Lower lobe of right lung (tissue), 2 donors: Measurements from ENCODE around the gene URB2. TPM values are rescaled to one million over a fixed set of nuclear protein-coding genes. Genes with fewer than 3 reads are reported as not detected.

Experiments
- ATAC-seq, 2 donors: fragments of 200-7000 bp; cut with Tn5 transposase; one replicate each; pipeline ENCODE4 v1.9.1; 2020 to 2022; ENCODE audit warnings: mild to moderate bottlenecking in 2 of 2, moderate library complexity in 2 of 2
- DNase-seq: peaks from one replicate; pipeline ENCODE4 v3.0.0-alpha.2; 2020
- H3K27ac ChIP-seq: fragments of 200-600 bp; one replicate; pipeline ENCODE4 v1.8.0; 2022
- H3K27me3 ChIP-seq: fragments of 200-600 bp; one replicate; pipeline ENCODE4 v1.8.0; 2022; ENCODE audit warnings: low read depth
- H3K36me3 ChIP-seq: fragments of 200-600 bp; one replicate; pipeline ENCODE4 v1.8.0; 2022; ENCODE audit warnings: mild to moderate bottlenecking
- H3K4me1 ChIP-seq: fragments of 200-600 bp; one replicate; pipeline ENCODE4 v1.8.0; 2022
- H3K4me3 ChIP-seq: fragments of 200-600 bp; one replicate; pipeline ENCODE4 v1.8.0; 2022; ENCODE audit warnings: mild to moderate bottlenecking
- H3K9me3 ChIP-seq: fragments of 200-600 bp; one replicate; pipeline ENCODE4 v1.8.0; 2022
- intact Hi-C: fragments of 100-400 bp; cut with DNase I; formaldehyde crosslinking; loops from one replicate; pipeline ENCODE4 v1.11.0; 2022
- long read RNA-seq: library from polyadenylated mRNA; unstranded; transcript quantifications from one replicate; pipeline ENCODE4 v2.0.0, GENCODE V29; 2021
- total RNA-seq: library from RNA; stranded (reverse); fragmentation: NEBNext Ultra II Directional; extraction: Animal tissue kit (Norgen Biotek cat#: 25700); gene quantifications from one replicate; pipeline ENCODE4 v1.2.1, GENCODE V29; 2021
- TF ChIP-seq, protein P1 (sequence below): fragments of 200-600 bp; IDR thresholded peaks from one replicate; pipeline ENCODE4 v1.8.0; 2022; ENCODE audit warnings: antibody characterized with exemption, mild to moderate bottlenecking
- donor health status: DM: no; HTN: yes; CAD: no; lungs with severe emphysema.

The URB2 gene
- total RNA-seq, result 5.8 TPM
- long read RNA-seq, full-length matches to known transcripts, result 4 of 4 reads
- long read RNA-seq, partial matches to known transcripts, result 0 of 4 reads
- long read RNA-seq, other reads (novel, unspliced or antisense), result 0 of 4 reads

DNA sequence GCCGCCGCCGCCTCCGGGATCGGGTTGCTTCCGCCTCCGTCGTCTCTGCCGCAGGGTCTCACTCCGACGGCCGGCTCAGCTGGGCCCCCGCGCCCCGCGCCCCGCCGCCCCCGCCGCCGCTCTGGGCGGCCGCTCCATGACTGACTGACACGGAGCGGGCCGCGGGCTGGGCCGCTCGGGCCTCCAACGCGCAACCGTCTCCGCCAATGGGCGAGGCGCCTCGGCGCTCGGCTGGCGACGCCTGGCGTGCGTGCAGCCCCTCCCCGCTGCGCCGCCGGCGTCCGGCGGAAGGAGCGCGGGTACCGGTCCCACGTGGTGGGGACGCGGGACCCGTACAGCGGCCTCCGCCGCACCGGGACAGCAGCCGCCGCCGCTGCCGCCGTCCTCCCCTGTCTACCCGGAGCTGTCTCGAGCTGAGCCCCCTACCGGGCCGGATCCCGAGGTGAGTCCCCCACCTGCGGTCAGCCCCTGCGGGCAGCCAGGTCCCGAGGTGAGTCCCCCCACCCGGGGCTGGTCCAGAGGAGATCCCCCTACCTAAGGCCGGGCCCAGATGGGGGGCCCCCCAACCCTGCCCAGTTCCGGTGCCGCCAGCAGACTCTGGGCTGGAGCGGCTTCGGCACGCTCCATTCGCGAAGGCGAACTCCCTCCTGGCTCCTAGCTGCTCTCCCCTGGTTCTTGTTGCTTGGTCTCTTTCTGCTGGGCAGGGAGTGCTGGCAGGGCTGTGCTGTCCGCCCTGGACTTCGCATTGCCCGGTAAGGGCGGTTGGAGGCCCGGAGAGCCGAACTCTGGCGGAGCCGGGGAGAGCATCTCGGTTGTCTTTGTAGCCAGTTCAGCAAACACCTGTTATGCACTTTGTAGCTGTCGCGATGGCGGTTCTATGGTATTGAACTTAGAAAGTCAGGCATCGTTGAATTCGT is at the start of gene URB2, which contains the start of gene TAF5L:
URB2 (plus strand) TSS at position 333 of the 917 bp plus-strand sequence. CDS start 1,387 bp downstream, outside the sequence.
TAF5L (minus strand) TSS at position 208 of the 917 bp plus-strand sequence. CDS start 11,640 bp downstream, outside the sequence.
- no peaks in the 10 kb centered on the region for H3K27me3 ChIP-seq
- DNase-seq (peak; percentile 92), ATAC-seq (peak; percentile 98)
- peak within 1 kb of the TSS; percentile 86 for H3K27ac ChIP-seq
- TF ChIP-seq, protein P1, sequence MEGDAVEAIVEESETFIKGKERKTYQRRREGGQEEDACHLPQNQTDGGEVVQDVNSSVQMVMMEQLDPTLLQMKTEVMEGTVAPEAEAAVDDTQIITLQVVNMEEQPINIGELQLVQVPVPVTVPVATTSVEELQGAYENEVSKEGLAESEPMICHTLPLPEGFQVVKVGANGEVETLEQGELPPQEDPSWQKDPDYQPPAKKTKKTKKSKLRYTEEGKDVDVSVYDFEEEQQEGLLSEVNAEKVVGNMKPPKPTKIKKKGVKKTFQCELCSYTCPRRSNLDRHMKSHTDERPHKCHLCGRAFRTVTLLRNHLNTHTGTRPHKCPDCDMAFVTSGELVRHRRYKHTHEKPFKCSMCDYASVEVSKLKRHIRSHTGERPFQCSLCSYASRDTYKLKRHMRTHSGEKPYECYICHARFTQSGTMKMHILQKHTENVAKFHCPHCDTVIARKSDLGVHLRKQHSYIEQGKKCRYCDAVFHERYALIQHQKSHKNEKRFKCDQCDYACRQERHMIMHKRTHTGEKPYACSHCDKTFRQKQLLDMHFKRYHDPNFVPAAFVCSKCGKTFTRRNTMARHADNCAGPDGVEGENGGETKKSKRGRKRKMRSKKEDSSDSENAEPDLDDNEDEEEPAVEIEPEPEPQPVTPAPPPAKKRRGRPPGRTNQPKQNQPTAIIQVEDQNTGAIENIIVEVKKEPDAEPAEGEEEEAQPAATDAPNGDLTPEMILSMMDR, result no peak
- no peaks in the 10 kb centered on the region for H3K36me3 ChIP-seq
- intact Hi-C loops, result no loop called here
- no peaks in the 10 kb centered on the region for H3K9me3 ChIP-seq
- peaks cover 35% of the 10 kb centered on the region for H3K4me1 ChIP-seq
- H3K4me3 ChIP-seq, result peak within 1 kb of the TSS; percentile 97

DNA sequence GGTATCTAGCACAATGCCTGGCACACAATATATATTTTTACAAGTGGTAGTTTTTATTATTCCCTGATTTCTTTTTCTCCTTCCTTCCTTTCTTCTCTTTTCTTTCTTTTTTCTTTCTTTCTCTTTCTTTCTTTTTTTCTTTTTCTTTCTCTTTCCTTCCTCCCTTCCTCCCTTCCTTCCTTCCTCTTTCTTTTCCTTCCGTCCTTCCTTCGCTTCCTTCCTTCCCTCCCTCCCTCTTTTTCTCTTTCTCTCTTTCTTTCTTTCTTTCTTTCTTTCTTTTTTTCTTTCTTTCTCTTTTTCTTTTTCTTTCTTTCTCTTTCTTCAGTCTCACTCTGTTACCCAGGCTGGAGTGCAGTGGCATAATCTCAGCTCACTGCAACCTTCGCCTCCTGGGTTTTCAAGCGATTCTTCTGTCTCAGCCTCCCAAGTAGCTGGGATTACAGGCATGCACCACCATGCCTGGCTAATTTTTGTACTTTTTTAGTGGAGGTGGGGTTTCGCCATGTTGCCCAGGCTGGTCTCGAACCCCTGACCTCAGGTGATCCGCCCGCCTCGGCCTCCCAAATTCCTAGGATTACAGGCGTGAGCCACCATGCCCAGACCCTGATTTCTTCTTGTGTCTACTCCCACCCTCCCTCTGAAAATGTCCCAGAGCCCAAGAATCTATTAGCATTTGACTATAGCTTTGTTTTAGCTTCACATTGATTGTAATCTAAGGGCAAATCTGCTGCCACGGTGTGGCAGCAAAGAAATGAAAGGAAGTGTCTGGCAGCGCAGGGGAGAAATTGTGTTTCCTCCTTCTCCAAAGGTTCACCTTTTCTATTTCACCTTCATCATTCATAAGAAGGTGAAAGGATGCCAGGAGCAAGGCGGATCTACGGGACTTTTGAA is 47.6 kb upstream of the URB2 start:
- no peak for ATAC-seq

DNA sequence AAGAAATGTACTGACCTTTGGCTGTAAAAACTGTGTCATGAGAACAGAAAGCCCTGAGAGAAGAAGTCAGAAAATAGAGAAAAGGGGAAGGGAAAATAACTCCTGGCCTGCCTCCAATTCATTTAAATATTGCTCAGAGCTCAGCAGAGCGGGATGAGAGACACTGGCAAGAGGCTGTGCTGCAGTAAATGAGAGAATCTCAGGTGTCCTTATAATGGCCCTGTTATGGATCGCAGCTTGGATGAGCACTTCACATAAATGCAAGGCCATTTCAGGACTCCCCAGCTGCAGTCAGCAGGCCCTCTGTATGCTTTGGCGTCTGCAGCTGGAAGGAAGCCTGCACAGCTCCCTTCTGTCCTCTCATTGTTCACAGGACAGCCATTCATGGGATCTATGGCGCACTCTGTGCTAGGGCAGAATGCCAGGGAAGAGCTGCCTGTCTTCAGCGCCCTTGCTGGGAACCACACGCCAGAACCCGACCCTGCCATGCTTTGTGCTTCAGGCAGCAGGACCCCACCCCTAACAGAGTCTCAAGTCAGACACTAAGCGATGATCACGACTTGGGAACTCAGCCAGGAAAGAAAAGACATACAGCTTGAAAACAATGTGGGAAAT is 46.9 kb upstream of the URB2 start:
- H3K27me3 ChIP-seq, result no peaks in the 10 kb centered on the region
- DNase-seq (no peak), ATAC-seq (peak; percentile 46 to 70)
- peak overlapping the region; percentile 18 for H3K4me3 ChIP-seq
- peaks cover 28% of the 10 kb centered on the region for H3K4me1 ChIP-seq
- no peaks in the 10 kb centered on the region for H3K36me3 ChIP-seq
- H3K9me3 ChIP-seq, result no peaks in the 10 kb centered on the region
- TF ChIP-seq, protein P1, result no peak
- H3K27ac ChIP-seq, result peak overlapping the region; percentile 51
- intact Hi-C loops, result no loop called here

More for the DNA sequence above, 47.6 kb upstream of the URB2 start:
- H3K27me3 ChIP-seq, result no peaks in the 10 kb centered on the region
- no peaks in the 10 kb centered on the region for H3K9me3 ChIP-seq
- intact Hi-C loops, result no loop called here
- H3K4me1 ChIP-seq, result peaks cover 28% of the 10 kb centered on the region
- no peaks in the 10 kb centered on the region for H3K36me3 ChIP-seq
- TF ChIP-seq, protein P1, result no peak
- peak overlapping the region; percentile 18 for H3K4me3 ChIP-seq
- DNase-seq, result no peak
- H3K27ac ChIP-seq, result peak overlapping the region; percentile 51

DNA sequence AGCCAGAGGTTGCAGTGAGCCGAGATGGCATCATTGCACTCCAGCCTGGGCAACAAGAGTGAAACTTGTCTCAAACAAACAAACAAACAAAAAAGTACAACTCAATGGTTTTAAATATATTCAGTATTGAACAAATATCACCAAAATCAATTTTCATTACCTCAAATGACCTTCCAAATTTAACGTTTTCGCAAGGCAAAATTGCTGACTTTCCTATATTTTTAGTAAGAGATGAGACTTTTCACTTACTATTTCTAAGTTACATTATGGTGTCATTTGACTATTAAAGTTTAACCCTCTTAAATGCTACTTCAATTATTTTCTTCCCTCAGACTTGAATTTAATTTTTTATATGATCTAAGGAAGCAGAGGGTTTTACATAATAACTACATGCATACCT is 44.6 kb upstream of the URB2 start:
- H3K36me3 ChIP-seq, result no peaks in the 10 kb centered on the region
- intact Hi-C loops, result no loop called here

More for the DNA sequence above, 44.6 kb upstream of the URB2 start:
- H3K27me3 ChIP-seq, result no peaks in the 10 kb centered on the region
- DNase-seq (no peak), ATAC-seq (no peak)
- H3K4me3 ChIP-seq, result no peak overlapping the region
- no peaks in the 10 kb centered on the region for H3K9me3 ChIP-seq
- TF ChIP-seq, protein P1, result no peak
- H3K27ac ChIP-seq, result no peak overlapping the region
- H3K4me1 ChIP-seq, result peaks cover 28% of the 10 kb centered on the region
